Measurements from ENCODE around the gene SNRPB. TPM values are rescaled to one million over a fixed set of nuclear protein-coding genes. Genes with fewer than 3 reads are reported as not detected.
A peak's percentile ranks its signal among the peaks of the same experiment; 100 is the strongest.

The SNRPB gene
- 165 TPM for total RNA-seq (2013)
- polyA plus RNA-seq (100 to 1,000 TPM; 136 to 213 (median 183) TPM), polyA minus RNA-seq (57.2 and 88.3 TPM in 2 replicates), total RNA-seq (46.7 to 113 (median 66.1) reads per million in 11 experiments)

- no peaks in the 10 kb centered on the region for H3K27me3 ChIP-seq (ENCODE audit: control insufficient read depth in 2 of 2, insufficient read depth in 2 of 2, low read length in 2 of 2)
- H4K20me1 ChIP-seq (ENCODE audit: insufficient read depth, low read length): peaks cover 48% of the 10 kb centered on the region
- peak within 1 kb of the TSS; percentile 86 for H2AFZ ChIP-seq (ENCODE audit: insufficient read depth, low read depth, low read length, poor library complexity, severe bottlenecking)
- Mint-ChIP-seq H3K9me3 (no peaks in the 10 kb centered on the region), H3K27ac (peak within 1 kb of the TSS; percentile 96 to 99 (median 98)), H3K4me3 (peak within 1 kb of the TSS; percentile 96 to 97), H3K4me1 (peaks cover 26% of the 10 kb centered on the region), H3K36me3 (peaks cover 24% of the 10 kb centered on the region in 2 donors), H3K27me3 (ENCODE audit: low read depth in 3 of 3) (no peaks in the 10 kb centered on the region)
- peaks cover 17 to 28% of the 10 kb centered on the region in 2 donors for H3K4me1 ChIP-seq (ENCODE audit: control insufficient read depth in 1 of 2, insufficient read depth in 2 of 2, low read length in 2 of 2)
- H3K36me3 ChIP-seq (replicated peaks in 1 of 2; ENCODE audit: control insufficient read depth in 1 of 2, insufficient read depth in 2 of 2, low read length in 2 of 2): peaks cover 27 to 32% of the 10 kb centered on the region in 2 donors
- H3K79me2 ChIP-seq (ENCODE audit: insufficient read depth, low read length): peaks cover 50% of the 10 kb centered on the region
- peak within 1 kb of the TSS; percentile 92 for H3K9ac ChIP-seq (ENCODE audit: insufficient read depth, low read length, poor library complexity, severe bottlenecking)
- peak within 1 kb of the TSS; percentile 88 to 93 for H3K27ac ChIP-seq (ENCODE audit: low read depth in 1 of 2, low read length in 2 of 2)
- peak; percentile 99 for DNase-seq
- WGBS (ENCODE audit: insufficient coverage): 2% methylated on average over 53 of the region's 53 CpGs
- no peaks in the 10 kb centered on the region for H3K9me3 ChIP-seq (replicated peaks in 1 of 2; ENCODE audit: control insufficient read depth in 1 of 2, insufficient read depth in 1 of 2, low read length in 2 of 2)
- TF ChIP-seq CTCF (IDR thresholded peaks at IDR 0.05): no peak
- H3K4me3 ChIP-seq (replicated peaks in 1 of 3; ENCODE audit: low read depth in 2 of 3, low read length in 3 of 3): peak within 1 kb of the TSS; percentile 66 to 97 (median 93)
- H3K4me2 ChIP-seq (replicated peaks; ENCODE audit: extremely low read depth, low read length, poor library complexity, severe bottlenecking): peak within 1 kb of the TSS; percentile 91
- intact Hi-C loops (cut with micrococcal nuclease): loop anchor here (5.0 kb wide), 1 partner anchor 37 kb away; the partner anchor contains the start of gene ZNF343 (in 2 of the 2)
Measured at GRCh38 chr20:2470423-2471193, at the start of gene SNRPB. TSS of gene SNRPB (minus strand) at chr20:2470789. CDS start at chr20:2470690, 99 bp downstream.

GRCh38 chr20:2519115-2519809 is 48.7 kb upstream of the SNRPB start:
- Histone ChIP-seq H3K4me2 (replicated peaks; ENCODE audit: extremely low read depth, low read length, poor library complexity, severe bottlenecking) (no peak overlapping the region), H3K4me1 (ENCODE audit: control insufficient read depth in 1 of 2, insufficient read depth in 2 of 2, low read length in 2 of 2) (peaks cover 5 to 7% of the 10 kb centered on the region in 2 donors), H3K27ac (ENCODE audit: low read depth in 1 of 2, low read length in 2 of 2) (no peak overlapping the region), H3K9me3 (replicated peaks in 1 of 2; ENCODE audit: control insufficient read depth in 1 of 2, insufficient read depth in 1 of 2, low read length in 2 of 2) (no peaks in the 10 kb centered on the region), H3K4me3 (replicated peaks in 1 of 3; ENCODE audit: low read depth in 2 of 3, low read length in 3 of 3) (no peak overlapping the region), H3K79me2 (ENCODE audit: insufficient read depth, low read length) (no peaks in the 10 kb centered on the region), H3K9ac (ENCODE audit: insufficient read depth, low read length, poor library complexity, severe bottlenecking) (no peak overlapping the region), H4K20me1 (ENCODE audit: insufficient read depth, low read length) (no peaks in the 10 kb centered on the region), H3K27me3 (ENCODE audit: control insufficient read depth in 2 of 2, insufficient read depth in 2 of 2, low read length in 2 of 2) (no peaks in the 10 kb centered on the region), H3K36me3 (replicated peaks in 1 of 2; ENCODE audit: control insufficient read depth in 1 of 2, insufficient read depth in 2 of 2, low read length in 2 of 2) (no peaks in the 10 kb centered on the region), H2AFZ (ENCODE audit: insufficient read depth, low read depth, low read length, poor library complexity, severe bottlenecking) (no peak overlapping the region)
- peaks cover 0 to 1% (median 0%) of the 10 kb centered on the region in 7 donors for H3K9me3 Mint-ChIP-seq
- no peak for DNase-seq
- peaks cover 14 to 20% (median 20%) of the 10 kb centered on the region in 3 donors for H3K27me3 Mint-ChIP-seq (ENCODE audit: low read depth in 3 of 3)
- 90% methylated on average over 3 of the region's 4 CpGs for WGBS (ENCODE audit: insufficient coverage)
- no peak overlapping the region for H3K27ac Mint-ChIP-seq
- H3K36me3 Mint-ChIP-seq: no peaks in the 10 kb centered on the region
- intact Hi-C loops (cut with micrococcal nuclease): no loop called here
- peaks cover 15% of the 10 kb centered on the region for H3K4me1 Mint-ChIP-seq
- TF ChIP-seq CTCF (IDR thresholded peaks at IDR 0.05): no peak
- no peak overlapping the region for H3K4me3 Mint-ChIP-seq

All from CD14-positive monocyte (primary cell).